Renal cortex interstitium (tissue), 11 donors: ENCODE results near the gene DOP1A. TPM values are rescaled to one million over a fixed set of nuclear protein-coding genes. Genes with fewer than 3 reads are reported as not detected.

Source experiments
- DNase-seq, 11 donors: peaks; one replicate each; pipeline ENCODE4 v3.0.0-alpha.2; 2013; ENCODE audit warnings: low read depth in 9 of 11, low spot score in 4 of 11; ENCODE audit errors: extremely low read depth in 1 of 11
- polyA plus RNA-seq, 3 donors: library from polyadenylated mRNA; unstranded; fragments of 120-200 nt; gene quantifications; one replicate each; pipeline ENCODE4 v1.2.1, GENCODE V29; 2013; ENCODE audit not compliant: insufficient read length in 3 of 3

Gene DOP1A
- polyA plus RNA-seq, 3 donors = 28.3 to 41.4 (median 38.4) TPM

GRCh38 chr6:83127258-83127657 is 59.8 kb downstream of the DOP1A start:
- DNase-seq = no peak

DNA sequence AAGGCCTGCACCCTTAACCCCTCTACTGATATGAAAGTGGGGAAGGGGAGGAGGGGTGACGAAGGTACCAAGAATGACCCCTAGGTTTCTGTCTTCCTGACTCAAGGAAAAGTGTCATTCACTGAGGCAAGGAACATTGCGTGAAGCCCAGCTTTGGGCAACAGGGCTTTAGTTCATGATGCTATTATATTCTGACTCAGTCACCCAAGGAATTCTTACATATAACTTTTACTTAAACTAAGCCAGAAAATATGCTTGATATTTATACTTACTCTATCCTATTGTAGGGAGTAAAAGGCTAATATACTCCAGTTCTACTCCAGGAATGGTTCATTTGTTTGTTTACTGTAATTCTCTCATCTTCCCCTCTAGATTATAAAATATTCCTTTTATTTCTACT is 60.5 kb downstream of the DOP1A start:
- no peak for DNase-seq

GRCh38 chr6:83132121-83132520 is 64.7 kb downstream of the DOP1A start:
- DNase-seq = no peak

DNA sequence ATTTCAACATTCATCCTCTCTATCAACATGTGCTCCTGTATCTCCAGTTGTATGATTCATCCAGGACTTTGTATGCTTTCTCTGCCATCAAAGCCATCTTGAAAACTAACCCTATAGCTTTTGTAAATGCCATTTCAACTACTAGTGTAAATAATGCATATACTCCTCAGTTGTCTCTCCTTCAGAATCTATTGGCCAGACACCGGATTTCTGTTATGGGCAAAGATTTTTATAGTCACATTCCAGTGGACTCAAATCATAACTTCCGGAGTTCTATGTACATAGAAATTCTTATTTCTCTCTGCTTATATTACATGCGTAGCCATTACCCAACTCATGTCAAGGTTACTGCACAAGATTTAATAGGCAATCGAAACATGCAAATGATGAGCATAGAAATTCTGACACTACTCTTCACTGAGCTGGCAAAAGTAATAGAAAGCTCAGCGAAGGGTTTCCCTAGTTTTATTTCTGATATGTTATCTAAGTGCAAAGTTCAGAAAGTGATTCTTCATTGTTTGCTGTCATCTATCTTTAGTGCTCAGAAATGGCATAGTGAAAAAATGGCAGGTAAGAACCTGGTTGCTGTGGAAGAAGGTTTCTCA is 70.7 kb downstream of the DOP1A start:
- DNase-seq = no peak

- DNase-seq = no peak
Measured at GRCh38 chr6:83138758-83139157, 71.3 kb downstream of the DOP1A start.

DNA sequence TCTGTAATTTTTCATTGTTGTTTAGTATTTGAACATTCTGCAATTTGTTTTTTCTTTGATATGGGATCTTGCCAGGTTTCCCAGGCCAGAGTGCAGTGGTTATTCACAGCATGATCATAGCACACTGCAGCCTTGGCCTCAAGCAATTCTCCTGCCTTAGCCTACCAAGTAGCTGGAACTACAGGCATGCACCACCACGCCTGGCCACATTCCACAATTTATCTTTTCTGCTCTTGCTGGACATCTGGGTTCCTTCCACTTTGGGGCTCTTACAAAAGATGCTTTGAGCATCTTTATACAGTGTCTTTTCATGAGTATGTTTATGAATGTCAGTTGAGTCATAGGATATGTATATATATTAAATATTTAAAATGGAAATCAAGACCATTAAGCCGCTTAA is 83.6 kb downstream of the DOP1A start:
- no peak for DNase-seq

GRCh38 chr6:83152913-83153312 is 85.4 kb downstream of the DOP1A start:
- DNase-seq = no peak

DNA sequence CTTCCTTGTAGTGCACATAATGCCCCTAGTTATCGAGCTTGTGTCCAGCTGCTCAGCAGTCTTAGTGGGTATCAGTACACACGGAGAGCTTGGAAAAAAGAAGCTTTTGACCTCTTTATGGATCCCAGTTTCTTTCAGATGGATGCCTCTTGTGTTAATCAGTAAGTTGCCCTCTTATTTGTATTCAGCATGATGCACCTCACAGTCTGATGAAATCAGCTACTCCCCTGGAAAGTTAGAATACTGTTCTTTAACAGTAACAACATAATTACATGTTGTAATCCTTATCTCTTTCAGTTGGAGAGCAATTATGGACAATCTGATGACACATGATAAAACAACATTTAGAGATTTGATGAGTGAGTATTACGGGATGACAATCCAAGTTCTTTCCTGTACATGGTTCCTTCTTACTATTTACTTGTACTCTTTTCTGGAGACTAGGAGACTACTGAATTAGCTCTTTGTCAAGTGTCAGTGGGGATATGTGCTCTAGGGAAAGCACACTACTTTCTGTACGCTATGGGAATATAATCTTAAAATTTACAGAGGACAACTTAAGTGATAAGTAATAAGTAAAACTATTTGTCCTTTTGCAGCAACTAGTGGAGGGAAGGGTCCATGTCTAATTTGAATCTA is 86.5 kb downstream of the DOP1A start:
- no peak for DNase-seq

DNA sequence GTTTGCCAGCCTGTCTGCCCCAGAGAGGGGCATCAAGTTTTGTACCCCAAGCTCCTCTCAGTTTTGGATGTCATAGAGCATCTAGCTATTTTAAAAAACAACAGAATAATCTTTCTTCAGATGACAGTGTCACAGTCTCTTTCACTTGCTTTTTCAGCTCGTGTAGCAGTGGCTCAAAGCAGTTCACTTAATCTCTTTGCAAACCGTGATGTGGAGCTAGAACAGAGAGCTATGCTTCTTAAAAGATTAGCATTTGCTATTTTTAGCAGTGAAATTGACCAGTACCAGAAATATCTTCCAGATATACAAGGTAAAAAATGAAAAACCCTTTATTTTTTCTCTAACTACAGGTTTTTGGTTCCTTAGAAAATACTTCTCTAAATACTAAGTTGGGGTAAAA is 88.3 kb downstream of the DOP1A start:
- DNase-seq = no peak

GRCh38 chr6:83160167-83160566 is 92.7 kb downstream of the DOP1A start:
- no peak for DNase-seq

DNA sequence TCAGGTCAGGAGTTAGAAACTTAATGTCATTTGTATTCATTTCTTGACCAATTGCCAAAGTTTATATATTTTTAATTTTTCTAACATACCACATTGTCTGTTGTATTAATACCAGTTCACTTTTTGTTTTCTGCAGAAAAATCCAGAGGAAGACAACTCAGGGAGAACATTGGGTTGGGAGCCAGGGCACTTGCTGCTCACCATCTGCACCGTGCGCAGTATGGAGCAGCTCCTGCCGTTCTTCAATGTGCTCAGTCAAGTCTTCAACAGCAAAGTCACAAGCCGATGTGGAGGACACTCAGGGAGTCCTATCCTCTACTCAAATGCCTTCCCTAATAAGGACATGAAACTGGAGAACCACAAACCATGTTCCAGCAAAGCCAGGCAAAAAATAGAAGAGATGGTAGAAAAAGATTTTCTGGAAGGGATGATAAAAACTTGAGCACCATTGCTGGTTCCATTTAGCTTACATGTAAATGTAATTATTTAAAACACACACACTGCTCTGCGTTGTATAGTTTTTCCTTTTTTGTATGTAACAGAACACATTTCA is 100.3 kb downstream of the DOP1A start:
- DNase-seq = no peak

- DNase-seq = no peak
Measured at GRCh38 chr6:83168556-83168955, 101.1 kb downstream of the DOP1A start.

DNA sequence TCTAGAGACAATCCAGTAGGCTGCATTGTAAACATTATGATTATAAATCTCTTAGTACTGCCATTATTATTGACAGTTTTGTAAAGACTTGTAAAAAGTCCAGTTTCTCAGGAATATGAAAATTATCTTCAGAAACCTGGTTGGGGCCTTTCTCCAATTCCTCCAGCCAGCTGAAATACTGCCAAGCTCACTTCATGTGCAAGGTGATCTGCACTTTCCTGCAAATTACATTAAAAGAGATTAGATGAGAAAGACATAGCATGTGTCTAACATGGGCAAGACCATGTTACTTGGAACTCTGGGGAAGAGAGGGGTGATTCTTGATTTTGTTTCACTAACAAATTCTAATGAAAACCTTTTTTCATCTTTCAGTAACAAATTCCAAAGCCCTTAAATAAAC is 101.6 kb downstream of the DOP1A start:
- DNase-seq = no peak

- no peak for DNase-seq
Measured at GRCh38 chr6:83169511-83169910, 102.0 kb downstream of the DOP1A start.

DNA sequence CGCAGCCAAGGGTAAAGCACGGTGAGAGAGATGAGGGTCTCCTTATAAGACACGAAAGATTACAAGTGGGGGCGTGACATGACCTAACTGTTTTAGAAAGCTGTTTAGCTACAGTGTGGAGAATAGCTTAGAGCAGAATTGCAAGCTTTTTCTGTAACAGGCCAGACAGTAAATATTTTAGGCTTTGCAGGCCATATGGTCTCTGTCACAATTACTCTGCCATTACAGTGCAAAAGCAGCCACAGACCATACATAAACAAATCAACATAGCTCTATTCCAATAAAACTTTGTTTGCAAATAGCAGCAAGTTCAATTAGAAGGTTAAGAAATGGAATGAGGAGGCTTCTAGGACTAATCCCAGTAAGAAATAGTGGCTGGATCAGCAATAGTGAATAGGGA is 108.8 kb downstream of the DOP1A start:
- DNase-seq = peak in 6 of 11 donors; percentile 19 to 46 (median 32)

DNA sequence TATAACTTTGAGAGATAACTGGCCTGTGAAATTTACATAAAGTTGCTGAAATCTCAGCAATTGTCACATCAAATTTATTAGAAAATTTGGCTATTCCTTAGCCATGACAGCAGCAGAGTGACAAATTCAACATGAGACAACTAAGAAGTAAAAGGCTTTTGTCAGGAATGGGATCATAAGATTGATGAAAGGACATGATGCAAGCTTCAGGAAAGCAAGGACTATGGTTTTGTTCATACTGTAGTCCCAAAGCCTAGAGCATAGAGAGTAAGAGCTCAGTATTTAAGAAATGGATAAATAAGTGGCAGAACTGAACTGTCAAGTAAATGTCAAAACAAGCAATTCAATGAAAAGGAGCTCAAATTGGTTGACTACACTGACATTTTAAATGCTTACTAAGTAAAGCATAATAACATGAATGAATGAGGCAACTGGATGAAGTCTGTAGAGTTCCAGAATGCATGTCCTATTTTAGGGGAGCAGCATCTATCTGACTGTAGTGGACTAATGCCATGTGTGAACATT is 113.0 kb downstream of the DOP1A start:
- no peak for DNase-seq

GRCh38 chr6:83182114-83182513 is 114.6 kb downstream of the DOP1A start:
- no peak for DNase-seq

DNA sequence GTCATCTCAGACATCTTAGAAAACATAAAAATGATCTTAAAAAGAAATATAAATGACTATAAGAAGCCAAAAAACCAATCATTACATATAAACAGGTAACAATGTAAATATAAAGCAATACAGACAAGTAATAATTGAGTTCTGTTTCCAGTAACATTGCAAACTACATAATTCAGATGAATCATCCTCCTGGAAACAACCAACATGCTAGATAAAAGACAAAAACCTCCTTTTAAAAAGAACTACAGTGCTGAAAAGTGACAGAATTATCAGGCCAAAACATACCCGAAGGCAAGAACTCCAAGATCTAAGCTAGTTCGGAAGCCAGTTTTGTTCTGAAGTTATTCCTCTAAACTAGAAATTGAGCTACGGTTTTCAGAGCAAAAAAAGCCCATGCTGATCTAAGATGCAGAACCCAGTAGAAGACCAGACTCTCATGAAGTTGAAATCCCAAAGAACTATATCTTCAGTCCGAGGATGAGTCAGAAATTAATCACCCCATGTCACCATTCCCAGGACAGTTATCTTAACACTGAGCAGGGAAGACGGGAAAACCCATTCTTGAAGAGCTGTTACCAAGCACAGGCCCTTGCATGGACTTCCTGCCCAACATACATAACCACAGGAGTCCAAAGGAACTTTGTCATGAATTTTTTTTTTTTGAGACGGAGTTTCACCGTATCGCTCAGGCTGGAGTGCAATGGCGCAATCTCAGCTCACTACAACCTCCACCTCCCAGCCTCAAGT is 115.8 kb downstream of the DOP1A start:
- DNase-seq = no peak

DNA sequence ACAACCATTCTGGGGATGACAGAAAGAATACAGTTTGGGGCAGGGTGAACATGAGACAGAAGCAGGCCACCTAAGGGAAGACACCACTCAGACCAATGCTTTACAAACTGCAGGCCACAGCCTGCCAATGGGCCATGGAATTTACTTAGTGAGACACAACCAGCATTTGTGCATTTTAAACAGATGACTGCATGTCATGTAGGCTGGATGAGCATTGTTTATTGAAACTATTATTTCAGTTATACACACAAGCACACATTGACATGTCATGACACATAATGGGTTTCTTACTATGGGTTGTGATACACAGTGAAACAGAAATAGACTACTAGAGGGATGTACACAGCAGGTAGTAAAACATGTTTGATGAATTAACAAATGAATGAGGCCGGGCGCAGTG is 117.6 kb downstream of the DOP1A start:
- DNase-seq = no peak

- DNase-seq = no peak
Measured at GRCh38 chr6:83188501-83188900, 121.0 kb downstream of the DOP1A start.
